Activated B cell treated with CpG ODN at 0.5 μM for 24 hours (primary cell): ENCODE results near the gene RFC1. TPM values are rescaled to one million over a fixed set of nuclear protein-coding genes. Genes with fewer than 3 reads are reported as not detected.
"Not testable (repeated sequence)": the region's sequence is repeated elsewhere in the genome, so short reads cannot be mapped to it uniquely, and the experiment has no call there.

Source experiments
- ATAC-seq: fragments of 200-7000 bp; cut with Tn5 transposase; one replicate; pipeline ENCODE4 v1.10.0; 2021; ENCODE audit warnings: low read depth, mild to moderate bottlenecking, moderate library complexity
- CTCF ChIA-PET: fragments of 350-600 bp; sonication (Branson Sonifier 250); formaldehyde crosslinking; loops from one replicate; lab custom pipeline; 2021; ENCODE audit warnings: antibody characterized with exemption; lab: Charles Lee
- POLR2A ChIA-PET: fragments of 350-600 bp; sonication (Branson Sonifier 250); formaldehyde crosslinking; loops from one replicate; lab custom pipeline; 2021; ENCODE audit warnings: antibody characterized with exemption; lab: Charles Lee
- DNase-seq: peaks from one replicate; pipeline ENCODE4 v3.0.0; 2022
- H3K27ac Mint-ChIP-seq: one replicate; pipeline ENCODE4 v1.8.0; 2020; ENCODE audit warnings: mixed read lengths
- H3K27me3 Mint-ChIP-seq: one replicate; pipeline ENCODE4 v1.8.0; 2021; ENCODE audit warnings: mixed read lengths
- H3K36me3 Mint-ChIP-seq: one replicate; pipeline ENCODE4 v1.8.0; 2021; ENCODE audit warnings: low read depth, mixed read lengths
- H3K4me1 Mint-ChIP-seq: one replicate; pipeline ENCODE4 v1.8.0; 2021; ENCODE audit warnings: mixed read lengths
- H3K4me3 Mint-ChIP-seq: one replicate; pipeline ENCODE4 v1.8.0; 2020; ENCODE audit warnings: mild to moderate bottlenecking, mixed read lengths
- H3K9me3 Mint-ChIP-seq: one replicate; pipeline ENCODE4 v1.8.0; 2020; ENCODE audit warnings: mixed read lengths
- intact Hi-C: fragments of 100-400 bp; cut with micrococcal nuclease; formaldehyde crosslinking; loops from one replicate; pipeline ENCODE4 v1.15.1; 2024
- total RNA-seq: library from RNA; stranded (reverse); gene quantifications from 2 replicates; pipeline ENCODE4 v1.2.3, GENCODE V29; 2022
- TF ChIP-seq, protein P1 (sequence below): fragments of 200-600 bp; IDR thresholded peaks from one replicate; pipeline ENCODE4 v1.8.0; 2022; ENCODE audit warnings: antibody characterized with exemption, mild to moderate bottlenecking

Gene RFC1
- total RNA-seq, 1 donor from 2014 or later, result 45.9 TPM

GRCh38 chr4:39285111-39285795, 80.9 kb downstream of the RFC1 start:
- POLR2A ChIA-PET, result no interaction called here
- CTCF ChIA-PET, result no interaction called here
- ATAC-seq, result no peak

DNA sequence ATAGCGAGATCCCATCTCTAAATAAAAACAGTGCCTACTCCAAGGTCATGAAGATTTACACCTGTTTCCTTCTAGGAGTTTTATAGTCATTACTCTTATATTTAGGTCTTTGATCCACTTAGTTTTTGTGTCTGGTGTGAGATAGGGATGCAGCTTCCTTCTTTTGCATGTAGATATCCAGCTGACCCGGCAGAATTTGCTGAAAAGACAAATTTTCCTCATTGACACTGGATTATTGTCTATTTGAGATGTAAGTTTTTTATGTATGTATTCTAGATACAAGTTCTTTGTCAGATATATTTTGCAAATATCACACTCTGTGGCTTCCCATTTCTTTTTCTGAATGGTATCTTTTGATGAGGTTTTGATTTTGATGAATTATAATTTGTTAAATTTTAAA, 85.4 kb downstream of the RFC1 start:
- no peaks in the 10 kb centered on the region for H3K27me3 Mint-ChIP-seq
- TF ChIP-seq, protein P1, sequence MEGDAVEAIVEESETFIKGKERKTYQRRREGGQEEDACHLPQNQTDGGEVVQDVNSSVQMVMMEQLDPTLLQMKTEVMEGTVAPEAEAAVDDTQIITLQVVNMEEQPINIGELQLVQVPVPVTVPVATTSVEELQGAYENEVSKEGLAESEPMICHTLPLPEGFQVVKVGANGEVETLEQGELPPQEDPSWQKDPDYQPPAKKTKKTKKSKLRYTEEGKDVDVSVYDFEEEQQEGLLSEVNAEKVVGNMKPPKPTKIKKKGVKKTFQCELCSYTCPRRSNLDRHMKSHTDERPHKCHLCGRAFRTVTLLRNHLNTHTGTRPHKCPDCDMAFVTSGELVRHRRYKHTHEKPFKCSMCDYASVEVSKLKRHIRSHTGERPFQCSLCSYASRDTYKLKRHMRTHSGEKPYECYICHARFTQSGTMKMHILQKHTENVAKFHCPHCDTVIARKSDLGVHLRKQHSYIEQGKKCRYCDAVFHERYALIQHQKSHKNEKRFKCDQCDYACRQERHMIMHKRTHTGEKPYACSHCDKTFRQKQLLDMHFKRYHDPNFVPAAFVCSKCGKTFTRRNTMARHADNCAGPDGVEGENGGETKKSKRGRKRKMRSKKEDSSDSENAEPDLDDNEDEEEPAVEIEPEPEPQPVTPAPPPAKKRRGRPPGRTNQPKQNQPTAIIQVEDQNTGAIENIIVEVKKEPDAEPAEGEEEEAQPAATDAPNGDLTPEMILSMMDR, result no peak
- H3K9me3 Mint-ChIP-seq, result no peaks in the 10 kb centered on the region
- H3K4me1 Mint-ChIP-seq, result no peaks in the 10 kb centered on the region
- CTCF ChIA-PET, result no interaction called here
- DNase-seq, result no peak
- no peak overlapping the region for H3K27ac Mint-ChIP-seq
- no peak overlapping the region for H3K4me3 Mint-ChIP-seq
- intact Hi-C loops, result loop anchor here (10.0 kb wide), 1 partner anchor 376 kb away; no protein-coding TSS in a partner anchor
- ATAC-seq, result no peak
- POLR2A ChIA-PET, result no interaction called here
- peaks cover 61% of the 10 kb centered on the region for H3K36me3 Mint-ChIP-seq

More at GRCh38 chr4:39285111-39285795, 80.9 kb downstream of the RFC1 start:
- Mint-ChIP-seq H3K4me3 (no peak overlapping the region), H3K4me1 (no peaks in the 10 kb centered on the region), H3K9me3 (no peaks in the 10 kb centered on the region), H3K27me3 (no peaks in the 10 kb centered on the region), H3K27ac (no peak overlapping the region), H3K36me3 (peaks cover 66% of the 10 kb centered on the region)
- TF ChIP-seq, protein P1, result no peak
- intact Hi-C loops, result loop anchor here (10.0 kb wide), 1 partner anchor 380 kb away; no protein-coding TSS in a partner anchor
- no peak for DNase-seq

- TF ChIP-seq, protein P1, result no peak
- intact Hi-C loops, result no loop called here
- DNase-seq, result no peak
- CTCF ChIA-PET, result no interaction called here
- Mint-ChIP-seq H3K4me1 (no peaks in the 10 kb centered on the region), H3K27ac (no peak overlapping the region), H3K27me3 (no peaks in the 10 kb centered on the region), H3K4me3 (no peak overlapping the region), H3K9me3 (no peaks in the 10 kb centered on the region), H3K36me3 (peaks cover 63% of the 10 kb centered on the region)
- POLR2A ChIA-PET, result no interaction called here
- no peak for ATAC-seq
Observed at GRCh38 chr4:39279416-39279815, 86.7 kb downstream of the RFC1 start.

DNA sequence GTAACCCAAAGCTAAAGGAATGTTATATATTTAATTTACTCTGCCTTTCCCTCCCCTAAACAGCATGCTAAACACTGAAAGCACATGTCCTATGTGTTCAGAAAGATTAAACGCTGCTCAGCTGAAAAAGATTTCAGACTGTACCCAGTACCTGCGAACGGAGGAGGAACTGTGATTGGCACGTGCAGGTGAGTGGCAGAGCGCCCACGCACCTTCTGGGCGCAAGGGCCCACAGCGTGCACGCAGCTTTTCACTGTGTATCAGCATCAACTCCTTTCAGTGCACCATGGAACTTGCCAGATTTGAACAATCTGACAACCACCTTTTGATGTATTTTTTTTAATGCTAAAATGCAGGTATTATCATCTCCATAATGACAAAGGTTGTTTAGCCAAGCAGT, 87.7 kb downstream of the RFC1 start:
- no peak for ATAC-seq
- TF ChIP-seq, protein P1, result no peak
- no peak overlapping the region for H3K4me3 Mint-ChIP-seq
- CTCF ChIA-PET, result no interaction called here
- no peaks in the 10 kb centered on the region for H3K4me1 Mint-ChIP-seq
- DNase-seq, result no peak
- intact Hi-C loops, result no loop called here
- peaks cover 66% of the 10 kb centered on the region for H3K36me3 Mint-ChIP-seq
- no peak overlapping the region for H3K27ac Mint-ChIP-seq
- H3K27me3 Mint-ChIP-seq, result no peaks in the 10 kb centered on the region
- H3K9me3 Mint-ChIP-seq, result no peaks in the 10 kb centered on the region
- POLR2A ChIA-PET, result no interaction called here

GRCh38 chr4:39277661-39278060, 88.5 kb downstream of the RFC1 start:
- CTCF ChIA-PET, H3K27ac Mint-ChIP-seq, H3K9me3 Mint-ChIP-seq, H3K4me1 Mint-ChIP-seq, DNase-seq, intact Hi-C loops, H3K4me3 Mint-ChIP-seq, H3K27me3 Mint-ChIP-seq, ATAC-seq: not testable (repeated sequence)
- POLR2A ChIA-PET, result interaction anchor here (0.6 kb wide), 1 partner anchor 521 kb away, joined by 6 read pairs; no protein-coding TSS in a partner anchor
- H3K36me3 Mint-ChIP-seq, result peaks cover 69% of the 10 kb centered on the region
